GM12891 (cell line): ENCODE measurements around the gene SNRNP27.

ENCODE experiments used
- PAX5 ChIP-seq: IDR thresholded peaks from 2 replicates; pipeline ENCODE4 v1.6.1; 2011; ENCODE audit warnings: low read length, moderate library complexity, mild to moderate bottlenecking; ENCODE audit not compliant: insufficient read depth, severe bottlenecking
- POLR2A ChIP-seq: IDR thresholded peaks from 2 replicates; pipeline ENCODE4 v1.6.1; 2011; ENCODE audit warnings: low read depth, low read length, control low read depth

DNA sequence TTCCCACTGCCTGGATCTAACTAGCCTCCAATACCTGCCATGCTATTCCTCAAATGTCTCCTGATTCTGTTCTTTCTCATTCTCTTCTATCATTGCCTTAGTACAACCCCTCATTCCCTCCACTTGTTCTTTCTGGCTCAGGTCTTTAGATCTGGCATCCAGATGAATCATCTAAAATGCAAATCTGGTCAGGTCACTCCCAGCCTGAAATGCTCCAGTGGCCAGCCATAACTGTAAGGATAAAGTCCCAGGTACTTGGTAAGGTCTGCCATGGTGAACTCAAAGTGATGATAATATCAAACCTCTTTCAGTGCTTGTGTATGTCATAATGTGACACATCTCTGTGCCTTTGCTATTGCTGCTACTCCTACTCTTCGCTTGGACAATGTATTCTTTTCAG lies 2.9 kb upstream of the SNRNP27 start:
- TF ChIP-seq POLR2A (no peak), PAX5 (no peak)
